ENCODE data around the gene PBX3. TPM values are rescaled to one million over a fixed set of nuclear protein-coding genes. Genes with fewer than 3 reads are reported as not detected.

The PBX3 gene
- total RNA-seq, 1 experiment from 2014 or later = 46.0 TPM

DNA sequence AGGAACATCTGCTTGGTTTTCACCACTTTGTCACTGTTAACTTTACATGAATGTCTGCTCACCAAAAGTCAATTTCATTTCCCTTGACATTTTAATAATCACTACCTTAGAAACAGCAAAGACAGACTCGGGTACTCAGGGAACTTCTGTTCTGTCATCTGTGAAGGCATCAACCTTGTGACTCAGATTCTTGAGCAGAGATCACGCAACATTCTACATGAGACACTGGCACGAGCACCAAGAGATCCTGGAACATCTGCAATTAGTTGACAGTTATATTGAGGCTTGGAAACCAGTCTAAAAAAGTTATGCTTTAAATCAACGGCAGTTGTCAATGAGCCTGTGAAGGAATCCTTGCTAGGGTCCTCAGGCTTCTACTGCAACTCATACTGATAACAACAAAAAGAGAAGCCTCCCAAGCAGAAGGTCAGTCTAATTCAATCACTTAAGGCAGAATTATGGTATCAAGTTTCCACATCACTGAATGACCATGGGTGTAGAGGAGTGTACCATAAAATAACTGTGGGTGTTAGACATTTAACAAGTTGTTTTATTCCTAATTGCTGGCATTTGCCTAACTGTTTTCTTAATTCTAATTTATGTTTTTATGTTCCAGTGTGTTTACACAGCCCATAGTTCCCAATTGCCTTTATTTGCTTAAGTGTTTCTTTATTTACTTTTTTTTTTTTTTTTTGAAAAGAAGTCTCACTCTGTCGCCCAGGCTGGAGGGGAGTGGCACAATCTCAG is 3.3 kb upstream of the PBX3 start:
- Histone ChIP-seq H3K9ac (ENCODE audit: extremely low read depth, insufficient read length, low read length) (no peak overlapping the region), H3K23ac (ENCODE audit: insufficient read length, low read depth, low read length) (no peak overlapping the region), H4K20me1 (ENCODE audit: control insufficient read depth, insufficient read depth, insufficient read length) (no peaks in the 10 kb centered on the region), H2BK15ac (ENCODE audit: low read depth, low read length) (no peak overlapping the region), H2BK12ac (ENCODE audit: insufficient read length, low read depth, low read length) (no peak overlapping the region), H2AFZ (ENCODE audit: low read length) (no peak overlapping the region), H2BK20ac (ENCODE audit: low read depth, low read length, poor library complexity, severe bottlenecking) (no peak overlapping the region), H3K23me2 (ENCODE audit: insufficient read length, low read depth, low read length, poor library complexity, severe bottlenecking) (peaks cover 16% of the 10 kb centered on the region), H3T11ph (ENCODE audit: low read length) (no peak overlapping the region), H3K27me3 (ENCODE audit: insufficient read depth, low read length) (0 out of 2 replicates have a peak, but pooled peaks cover 1% of the 10 kb centered on the region), H3K79me2 (ENCODE audit: insufficient read depth, low read length) (no peaks in the 10 kb centered on the region), H4K91ac (ENCODE audit: insufficient read length, low read depth, low read length) (no peak overlapping the region), H3K4ac (ENCODE audit: low read depth, low read length) (no peak overlapping the region), H2AK5ac (ENCODE audit: insufficient read length, low read length) (no peak overlapping the region), H3K56ac (ENCODE audit: insufficient read length, low read depth, low read length) (no peak overlapping the region), H4K8ac (replicated peaks; ENCODE audit: insufficient read length, low read depth, low read length) (no peak overlapping the region), H2BK120ac (ENCODE audit: low read depth, low read length, poor library complexity, severe bottlenecking) (no peak overlapping the region), H2BK5ac (ENCODE audit: insufficient read length, low read length) (no peak overlapping the region), H3K79me1 (ENCODE audit: insufficient read depth, low read depth, low read length, poor library complexity, severe bottlenecking) (no peaks in the 10 kb centered on the region), H3K4me1 (ENCODE audit: insufficient read depth, low read length) (peaks cover 4% of the 10 kb centered on the region; the same call in 1 of the 2 replicates), H3K9me3 (ENCODE audit: control insufficient read depth, low read depth, low read length) (no peaks in the 10 kb centered on the region), H3K18ac (ENCODE audit: insufficient read length, low read depth, low read length) (no peak overlapping the region), H4K5ac (ENCODE audit: insufficient read length, low read depth, low read length) (no peak overlapping the region), H3K14ac (ENCODE audit: insufficient read depth, low read length) (no peak overlapping the region), H3K27ac (ENCODE audit: insufficient read length, low read depth, low read length) (no peak overlapping the region), H3K4me2 (ENCODE audit: insufficient read depth, insufficient read length, low read length) (no peak overlapping the region)
- no peaks in the 10 kb centered on the region; a peak in 1 of 5 replicates for H3K9me3 Mint-ChIP-seq
- peaks cover 15% of the 10 kb centered on the region for H3K27me3 Mint-ChIP-seq (ENCODE audit: low read depth)
- H3K36me3 Mint-ChIP-seq (ENCODE audit: insufficient read depth in 1 of 3, low read depth in 3 of 3) = peaks cover 1 to 5% (median 2%) of the 10 kb centered on the region in 3 experiments; a peak in 6 of 7 replicates
- TF ChIP-seq, protein P1, sequence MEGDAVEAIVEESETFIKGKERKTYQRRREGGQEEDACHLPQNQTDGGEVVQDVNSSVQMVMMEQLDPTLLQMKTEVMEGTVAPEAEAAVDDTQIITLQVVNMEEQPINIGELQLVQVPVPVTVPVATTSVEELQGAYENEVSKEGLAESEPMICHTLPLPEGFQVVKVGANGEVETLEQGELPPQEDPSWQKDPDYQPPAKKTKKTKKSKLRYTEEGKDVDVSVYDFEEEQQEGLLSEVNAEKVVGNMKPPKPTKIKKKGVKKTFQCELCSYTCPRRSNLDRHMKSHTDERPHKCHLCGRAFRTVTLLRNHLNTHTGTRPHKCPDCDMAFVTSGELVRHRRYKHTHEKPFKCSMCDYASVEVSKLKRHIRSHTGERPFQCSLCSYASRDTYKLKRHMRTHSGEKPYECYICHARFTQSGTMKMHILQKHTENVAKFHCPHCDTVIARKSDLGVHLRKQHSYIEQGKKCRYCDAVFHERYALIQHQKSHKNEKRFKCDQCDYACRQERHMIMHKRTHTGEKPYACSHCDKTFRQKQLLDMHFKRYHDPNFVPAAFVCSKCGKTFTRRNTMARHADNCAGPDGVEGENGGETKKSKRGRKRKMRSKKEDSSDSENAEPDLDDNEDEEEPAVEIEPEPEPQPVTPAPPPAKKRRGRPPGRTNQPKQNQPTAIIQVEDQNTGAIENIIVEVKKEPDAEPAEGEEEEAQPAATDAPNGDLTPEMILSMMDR (conservative IDR thresholded peaks at IDR 0.05) = no peak
- H3K27ac Mint-ChIP-seq = no peak overlapping the region
- H3K4me1 Mint-ChIP-seq = peaks cover 9 to 16% of the 10 kb centered on the region in 2 experiments
- DNase-seq = no peak
- no peak overlapping the region for H3K4me3 Mint-ChIP-seq
- WGBS (ENCODE audit: extremely low coverage, insufficient read length, low lambda C conversion rate) = no CpG with 5 or more reads among the region's 5 CpGs
